Hepatocyte (in vitro differentiated cells): ENCODE results near the gene NENF.

Experiments used
- CTCF ChIP-seq: fragments of 200-600 bp; sonication (generic); IDR thresholded peaks from 2 replicates; pipeline ENCODE4 v1.5.1; 2016; ENCODE audit warnings: antibody characterized with exemption, mild to moderate bottlenecking; ENCODE audit not compliant: poor library complexity
- EZH2 ChIP-seq: fragments of 200-600 bp; sonication (generic); IDR thresholded peaks from 2 replicates; pipeline ENCODE4 v1.6.1; 2016; ENCODE audit warnings: antibody characterized with exemption, mild to moderate bottlenecking, borderline replicate concordance
- EZH2phosphoT487 ChIP-seq: fragments of 200-600 bp; sonication (generic); IDR thresholded peaks from one replicate; pipeline ENCODE4 v1.6.1; 2018; ENCODE audit warnings: antibody characterized with exemption, mild to moderate bottlenecking, low read depth, moderate library complexity; ENCODE audit not compliant: unreplicated experiment, severe bottlenecking

GRCh38 chr1:212433577-212434462 lies 1.1 kb downstream of the NENF start:
- TF ChIP-seq CTCF = no peak
- TF ChIP-seq EZH2 = no peak
- TF ChIP-seq EZH2phosphoT487 = no peak
